Fibroblast of lung (primary cell): Measurements from ENCODE around the gene VTCN1.

ENCODE experiments used
- EZH2 ChIP-seq: IDR thresholded peaks from 2 replicates; pipeline ENCODE4 v1.5.1; 2012; ENCODE audit warnings: low read length, control low read depth, mild to moderate bottlenecking; ENCODE audit errors: missing control alignments
- TF ChIP-seq, protein P1 (sequence below), 2 donors: IDR thresholded peaks in 1 of 2; conservative IDR thresholded peaks in 1 of 2; 1 replicate in 1 of 2; 2 replicates in 1 of 2; pipeline ENCODE4 v1.5.1; 2011 to 2012; ENCODE audit warnings: low read length in 2 of 2, control low read depth in 1 of 2, inconsistent platforms in 1 of 2, low read depth in 1 of 2, mild to moderate bottlenecking in 1 of 2

DNA sequence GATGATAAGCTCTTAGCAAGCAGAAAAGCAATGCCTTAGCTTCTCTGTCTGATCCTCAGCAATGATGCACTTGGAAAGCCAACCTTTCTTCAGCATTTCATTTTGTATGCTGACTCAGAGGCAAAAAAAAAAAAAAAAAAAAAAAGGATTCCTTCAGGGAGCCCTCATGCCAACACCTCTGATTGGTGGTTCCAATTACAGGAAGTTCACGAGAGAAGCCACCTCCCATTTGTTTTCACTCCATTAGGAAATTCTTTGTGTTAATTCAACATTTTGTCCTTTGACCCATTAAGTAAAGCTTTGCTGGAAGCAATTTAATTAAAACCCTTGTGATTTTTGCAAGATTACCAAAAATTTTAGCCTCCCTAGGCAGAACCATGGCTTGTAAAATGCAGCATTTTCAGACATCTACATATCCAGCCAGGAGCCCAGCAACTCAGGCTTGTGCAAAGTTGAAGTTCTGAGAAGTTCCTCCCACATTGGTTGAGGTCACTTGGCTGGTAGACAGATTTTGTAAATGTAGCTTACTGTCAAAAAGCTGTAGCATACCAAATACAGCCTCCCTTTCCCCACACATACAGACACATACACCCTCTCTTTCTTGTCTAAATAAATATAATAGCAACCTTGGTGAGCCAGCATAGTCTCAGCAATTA lies 27.1 kb upstream of the VTCN1 start:
- TF ChIP-seq, protein P1, sequence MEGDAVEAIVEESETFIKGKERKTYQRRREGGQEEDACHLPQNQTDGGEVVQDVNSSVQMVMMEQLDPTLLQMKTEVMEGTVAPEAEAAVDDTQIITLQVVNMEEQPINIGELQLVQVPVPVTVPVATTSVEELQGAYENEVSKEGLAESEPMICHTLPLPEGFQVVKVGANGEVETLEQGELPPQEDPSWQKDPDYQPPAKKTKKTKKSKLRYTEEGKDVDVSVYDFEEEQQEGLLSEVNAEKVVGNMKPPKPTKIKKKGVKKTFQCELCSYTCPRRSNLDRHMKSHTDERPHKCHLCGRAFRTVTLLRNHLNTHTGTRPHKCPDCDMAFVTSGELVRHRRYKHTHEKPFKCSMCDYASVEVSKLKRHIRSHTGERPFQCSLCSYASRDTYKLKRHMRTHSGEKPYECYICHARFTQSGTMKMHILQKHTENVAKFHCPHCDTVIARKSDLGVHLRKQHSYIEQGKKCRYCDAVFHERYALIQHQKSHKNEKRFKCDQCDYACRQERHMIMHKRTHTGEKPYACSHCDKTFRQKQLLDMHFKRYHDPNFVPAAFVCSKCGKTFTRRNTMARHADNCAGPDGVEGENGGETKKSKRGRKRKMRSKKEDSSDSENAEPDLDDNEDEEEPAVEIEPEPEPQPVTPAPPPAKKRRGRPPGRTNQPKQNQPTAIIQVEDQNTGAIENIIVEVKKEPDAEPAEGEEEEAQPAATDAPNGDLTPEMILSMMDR (conservative IDR thresholded peaks at IDR 0.05 in 1 of 2, IDR thresholded peaks at IDR 0.05 in 1 of 2; ENCODE audit: low read depth in 1 of 2, low read length in 2 of 2), result no peak
- TF ChIP-seq EZH2, result no peak
